BE2C (cell line): Measurements from ENCODE around the gene C7orf57.
"Not testable (repeated sequence)": the region's sequence is repeated elsewhere in the genome, so short reads cannot be mapped to it uniquely, and the experiment has no call there.

Experiments
- DNase-seq: peaks from one replicate; pipeline ENCODE4 v3.0.0-alpha.2; 2020
- H3K27me3 ChIP-seq: fragments of 250-450 bp; sonication (Bioruptor Pico); 2 replicates; pipeline ENCODE4 v1.5.1; 2020; ENCODE audit warnings: mild to moderate bottlenecking
- H3K36me3 ChIP-seq: fragments of 250-450 bp; sonication (Bioruptor Pico); 2 replicates; pipeline ENCODE4 v1.5.1; 2020; ENCODE audit warnings: mild to moderate bottlenecking
- H3K4me1 ChIP-seq: fragments of 250-450 bp; sonication (Bioruptor Pico); 2 replicates; pipeline ENCODE4 v1.5.1; 2020
- H3K4me3 ChIP-seq: 2 replicates; pipeline ENCODE4 v1.5.1; 2011; ENCODE audit warnings: low read depth, low read length
- H3K9me3 ChIP-seq: fragments of 250-450 bp; sonication (Bioruptor Pico); 2 replicates; pipeline ENCODE4 v1.5.1; 2020
- TF ChIP-seq, protein P1 (sequence below): IDR thresholded peaks from 2 replicates; pipeline ENCODE4 v1.5.1; 2012; ENCODE audit warnings: mild to moderate bottlenecking, low read depth, low read length

C7orf57 gene

DNA sequence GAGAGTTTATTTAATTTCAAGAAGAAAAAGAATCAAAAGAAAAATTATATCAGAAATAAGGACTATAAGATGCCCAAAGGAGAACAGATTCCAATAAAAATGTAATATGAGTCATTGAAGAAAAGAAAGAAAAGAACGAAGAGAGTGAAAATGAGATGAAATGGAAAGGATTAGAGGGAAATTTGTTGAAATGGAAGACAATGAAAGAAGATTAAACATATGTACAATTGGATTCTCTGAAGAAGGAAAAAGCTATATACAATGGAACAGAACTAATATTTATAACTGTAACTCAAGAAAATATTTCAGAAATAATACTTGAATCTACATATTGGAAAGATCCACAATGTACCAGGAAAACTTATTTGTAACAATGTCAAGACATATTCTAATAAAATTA is 28.6 kb downstream of the C7orf57 start:
- Histone ChIP-seq H3K4me3 (no peak overlapping the region), H3K4me1 (no peaks in the 10 kb centered on the region), H3K27me3 (0 out of 2 replicates have a peak, but pooled peaks cover 5% of the 10 kb centered on the region), H3K9me3 (no peaks in the 10 kb centered on the region), H3K36me3 (no peaks in the 10 kb centered on the region)
- TF ChIP-seq, protein P1, sequence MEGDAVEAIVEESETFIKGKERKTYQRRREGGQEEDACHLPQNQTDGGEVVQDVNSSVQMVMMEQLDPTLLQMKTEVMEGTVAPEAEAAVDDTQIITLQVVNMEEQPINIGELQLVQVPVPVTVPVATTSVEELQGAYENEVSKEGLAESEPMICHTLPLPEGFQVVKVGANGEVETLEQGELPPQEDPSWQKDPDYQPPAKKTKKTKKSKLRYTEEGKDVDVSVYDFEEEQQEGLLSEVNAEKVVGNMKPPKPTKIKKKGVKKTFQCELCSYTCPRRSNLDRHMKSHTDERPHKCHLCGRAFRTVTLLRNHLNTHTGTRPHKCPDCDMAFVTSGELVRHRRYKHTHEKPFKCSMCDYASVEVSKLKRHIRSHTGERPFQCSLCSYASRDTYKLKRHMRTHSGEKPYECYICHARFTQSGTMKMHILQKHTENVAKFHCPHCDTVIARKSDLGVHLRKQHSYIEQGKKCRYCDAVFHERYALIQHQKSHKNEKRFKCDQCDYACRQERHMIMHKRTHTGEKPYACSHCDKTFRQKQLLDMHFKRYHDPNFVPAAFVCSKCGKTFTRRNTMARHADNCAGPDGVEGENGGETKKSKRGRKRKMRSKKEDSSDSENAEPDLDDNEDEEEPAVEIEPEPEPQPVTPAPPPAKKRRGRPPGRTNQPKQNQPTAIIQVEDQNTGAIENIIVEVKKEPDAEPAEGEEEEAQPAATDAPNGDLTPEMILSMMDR, result no peak
- DNase-seq, result no peak

DNA sequence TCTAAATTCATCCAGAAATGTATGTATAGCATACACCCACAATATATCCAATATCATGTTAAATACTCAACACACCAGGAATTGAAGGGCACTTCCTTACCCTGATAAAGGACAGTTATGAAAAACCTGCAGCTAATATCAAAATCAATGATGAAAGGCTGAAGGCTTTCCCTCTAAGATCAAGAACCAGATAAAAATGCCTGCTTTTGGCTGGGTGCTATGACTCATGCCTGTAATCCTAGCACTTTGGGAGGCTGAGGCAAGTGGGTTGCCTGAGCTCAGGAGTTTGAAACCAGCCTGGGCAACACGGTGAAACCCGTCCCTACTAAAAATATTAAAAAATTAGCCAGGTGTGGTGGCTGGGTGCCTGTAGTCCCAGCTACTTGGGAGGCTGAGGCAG is 32.1 kb downstream of the C7orf57 start:
- Histone ChIP-seq H3K4me1 (no peaks in the 10 kb centered on the region), H3K4me3 (no peak overlapping the region), H3K27me3 (0 out of 2 replicates have a peak, but pooled peaks cover 5% of the 10 kb centered on the region), H3K36me3 (no peaks in the 10 kb centered on the region), H3K9me3 (no peaks in the 10 kb centered on the region)
- no peak for DNase-seq
- TF ChIP-seq, protein P1, result no peak

DNA sequence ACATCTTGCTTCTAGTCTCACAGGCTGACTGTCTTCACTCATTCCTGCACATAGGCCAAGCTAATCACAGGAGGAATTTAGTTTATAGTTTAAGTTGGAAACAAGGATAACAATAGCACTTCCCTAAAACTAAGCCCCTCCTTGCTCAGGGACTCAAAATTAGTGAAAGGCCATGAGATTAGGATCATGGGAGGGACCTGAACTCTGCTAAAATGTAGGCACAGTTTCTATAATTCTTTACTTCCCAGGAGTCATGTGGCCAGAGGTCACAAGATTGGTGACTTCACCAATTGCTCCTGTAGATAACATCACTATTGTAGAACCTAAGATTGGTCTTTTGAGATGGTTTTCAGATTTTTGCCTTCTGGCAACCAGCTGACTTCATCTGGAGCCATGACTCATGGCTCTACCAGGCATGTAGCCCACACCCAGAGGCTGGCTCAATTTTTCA is 38.9 kb downstream of the C7orf57 start:
- H3K4me1 ChIP-seq, result peaks cover 7% of the 10 kb centered on the region; the same call in 1 of the 2 replicates
- no peaks in the 10 kb centered on the region for H3K36me3 ChIP-seq
- TF ChIP-seq, protein P1, result no peak
- H3K4me3 ChIP-seq, result no peak overlapping the region
- DNase-seq, result no peak
- no peaks in the 10 kb centered on the region for H3K27me3 ChIP-seq
- H3K9me3 ChIP-seq, result no peaks in the 10 kb centered on the region

DNA sequence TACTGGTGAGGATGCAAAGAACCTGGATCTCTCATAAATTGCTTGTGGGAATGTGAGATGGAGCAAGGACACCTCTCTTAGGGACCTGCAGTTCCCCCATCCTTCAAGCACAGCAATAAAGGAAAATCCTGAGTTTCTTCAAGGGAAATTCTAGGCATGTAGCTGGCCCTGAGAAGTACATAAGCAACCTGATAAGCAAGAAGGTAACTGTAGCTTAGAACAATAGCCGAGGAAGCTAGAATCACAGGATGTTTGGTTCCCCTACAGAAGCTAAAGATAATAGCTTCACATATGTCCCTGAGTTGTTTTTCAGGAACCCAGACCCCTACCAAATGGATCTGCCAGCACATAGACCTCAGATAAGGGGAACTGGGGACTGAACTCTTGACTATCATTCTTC is 42.1 kb downstream of the C7orf57 start:
- H3K27me3 ChIP-seq, result no peaks in the 10 kb centered on the region
- no peaks in the 10 kb centered on the region for H3K9me3 ChIP-seq
- no peak for DNase-seq
- TF ChIP-seq, protein P1, result no peak
- no peak overlapping the region for H3K4me3 ChIP-seq
- H3K4me1 ChIP-seq, result peaks cover 7% of the 10 kb centered on the region; the same call in 1 of the 2 replicates
- no peaks in the 10 kb centered on the region for H3K36me3 ChIP-seq

DNA sequence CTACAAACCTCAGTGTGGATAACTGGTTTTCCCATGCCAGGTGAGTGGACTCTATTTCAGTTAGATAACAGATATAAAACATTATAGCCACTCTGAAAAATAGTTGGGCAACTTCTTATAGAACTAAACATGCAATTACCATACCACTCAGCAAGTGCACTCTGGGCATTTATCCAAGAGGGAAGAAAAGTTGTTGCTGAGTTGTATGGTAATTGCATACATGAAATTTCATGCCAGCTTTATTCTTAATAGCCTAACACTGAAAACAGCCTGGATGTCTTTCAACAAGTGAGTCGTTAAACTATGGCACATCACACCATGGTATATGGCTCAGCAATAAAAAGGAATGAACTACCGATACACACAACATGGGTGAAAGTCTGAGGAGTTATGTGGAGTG is 43.1 kb downstream of the C7orf57 start:
- TF ChIP-seq, protein P1, result no peak
- Histone ChIP-seq H3K4me3 (no peak overlapping the region), H3K9me3 (no peaks in the 10 kb centered on the region), H3K4me1 (peaks cover 7% of the 10 kb centered on the region; the same call in 1 of the 2 replicates), H3K27me3 (no peaks in the 10 kb centered on the region), H3K36me3 (no peaks in the 10 kb centered on the region)
- DNase-seq, result no peak

DNA sequence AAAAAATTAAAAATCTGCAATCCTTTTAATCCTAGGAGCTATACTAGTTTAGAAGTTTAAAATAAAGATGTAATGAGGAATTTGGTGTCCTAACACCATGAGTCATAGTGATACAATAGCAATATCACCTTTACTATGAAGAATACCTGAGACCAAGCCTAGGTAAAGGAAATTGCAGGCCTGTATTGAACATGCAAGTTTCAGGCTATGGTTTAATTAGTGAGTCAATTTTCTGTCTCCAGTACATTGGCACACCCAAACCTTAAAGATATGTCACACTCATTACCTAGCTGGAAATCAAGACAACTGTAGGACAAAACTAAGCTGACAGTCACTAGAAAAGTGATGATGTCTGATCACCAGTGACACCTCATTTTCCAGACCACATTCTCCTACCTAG is 47.0 kb downstream of the C7orf57 start:
- not testable (repeated sequence) for DNase-seq, H3K9me3 ChIP-seq, H3K4me3 ChIP-seq, H3K36me3 ChIP-seq, H3K27me3 ChIP-seq
- peaks cover 15% of the 10 kb centered on the region for H3K4me1 ChIP-seq
